Fibroblast of skin of left biceps (primary cell): Measurements from ENCODE around the gene AXL.

Experiments used
- DNase-seq, 2 experiments: peaks; one replicate each; pipeline ENCODE4 v3.0.0-alpha.2; 2013; ENCODE audit warnings: low read depth in 2 of 2

The AXL gene

DNA sequence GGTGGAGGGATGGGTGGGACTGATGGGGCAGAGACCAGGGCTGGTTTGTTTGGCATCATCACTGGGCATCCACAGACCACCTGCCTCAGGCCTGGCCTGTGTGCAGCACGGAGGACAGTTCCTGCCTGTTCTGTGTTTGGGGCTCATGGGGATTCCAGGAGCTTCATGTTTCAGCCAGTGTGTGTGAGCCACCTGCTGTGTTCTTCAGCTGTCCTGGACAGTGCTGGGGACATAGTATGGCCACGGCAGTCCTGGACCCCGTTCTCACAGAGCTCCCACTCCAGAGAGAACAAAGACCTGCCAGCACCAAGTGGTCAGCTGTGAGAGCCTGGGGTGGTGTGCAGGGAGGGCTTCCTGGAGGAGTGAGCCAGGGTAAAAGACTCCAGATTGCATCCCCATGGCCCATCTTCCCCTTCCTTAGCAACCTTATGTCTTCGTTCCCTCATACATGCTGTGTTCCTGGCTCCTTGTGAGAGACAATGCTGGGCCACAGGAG lies 89.0 kb downstream of the AXL start:
- DNase-seq: no peak

DNA sequence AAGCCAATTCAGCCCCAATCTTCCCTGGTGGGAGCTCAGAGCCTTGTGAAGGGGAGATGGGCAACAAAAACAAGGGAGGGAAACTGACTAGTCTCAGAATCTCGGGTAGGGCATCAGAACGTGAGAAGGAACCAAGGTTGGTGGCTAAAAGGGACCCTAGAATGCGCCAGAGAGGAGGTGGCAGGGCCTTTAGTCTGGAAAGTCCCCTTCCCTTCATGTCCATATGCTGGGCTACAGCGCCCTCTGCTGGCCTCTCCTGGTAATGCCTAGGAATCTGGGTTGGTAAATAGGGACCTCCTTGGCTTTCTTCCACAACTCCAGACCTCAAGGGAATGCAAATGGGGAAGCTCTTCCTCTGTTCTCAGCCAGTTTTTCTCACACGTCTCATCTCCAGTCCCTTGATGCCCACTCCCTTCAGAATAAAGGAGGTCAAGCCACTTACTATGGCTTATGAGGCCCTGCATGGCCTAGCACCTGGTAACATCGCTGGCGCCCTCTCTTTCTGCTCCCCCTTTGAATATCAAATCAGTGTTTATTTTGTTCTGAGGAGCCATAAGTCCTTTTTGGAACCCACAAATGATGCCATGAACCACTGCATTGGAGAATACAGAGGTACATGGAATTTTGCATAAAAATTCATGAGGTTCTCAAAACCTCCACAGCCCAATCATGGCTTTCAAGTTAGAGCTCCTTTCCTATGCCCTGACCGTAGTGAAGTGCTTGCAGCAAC lies 89.6 kb downstream of the AXL start:
- peak; percentile 66 to 67 for DNase-seq

DNA sequence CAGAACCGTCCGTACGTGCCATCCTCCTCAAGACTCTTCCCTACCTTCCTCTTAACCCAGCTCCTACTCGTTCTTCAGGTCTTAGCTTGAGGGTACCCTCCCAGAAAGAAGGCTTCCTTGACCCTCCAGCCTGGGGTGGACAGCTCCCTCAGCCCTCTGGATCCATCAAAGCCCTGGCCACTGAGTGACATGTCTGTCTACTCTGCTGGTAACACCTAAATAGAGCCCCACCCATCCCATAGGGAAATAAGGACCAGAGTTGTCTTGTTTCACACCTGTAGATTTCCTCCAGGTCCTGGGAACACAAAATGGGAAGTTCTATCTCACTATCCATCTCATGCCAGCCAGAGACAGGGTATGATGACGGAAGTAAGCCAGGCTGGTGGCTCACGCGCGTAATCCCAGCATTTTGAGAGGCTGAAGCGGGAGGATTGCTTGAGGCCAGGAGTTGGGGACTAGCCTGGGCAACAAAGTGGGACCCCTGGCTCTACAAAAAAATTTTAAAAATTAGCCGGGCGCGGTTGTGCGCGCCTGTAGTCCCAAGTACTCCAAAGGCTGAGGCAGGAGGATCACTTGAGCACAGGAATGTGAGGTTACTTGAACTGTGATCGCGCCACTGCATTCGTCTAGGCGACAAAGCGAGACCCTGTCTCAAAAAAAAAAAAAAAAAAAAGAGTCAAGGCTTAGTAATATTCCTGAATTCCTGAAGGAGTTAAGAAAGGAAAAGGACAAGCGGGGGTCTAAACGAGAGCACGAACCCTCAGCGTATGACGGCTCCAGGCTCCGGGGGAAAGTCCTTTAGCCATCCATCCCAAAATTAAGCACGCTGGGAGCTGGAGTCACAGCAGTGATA lies 90.4 kb downstream of the AXL start:
- no peak for DNase-seq

- peak; percentile 62 to 63 for DNase-seq
Observed at GRCh38 chr19:41310033-41310831, 91.2 kb downstream of the AXL start, which contains the start of gene CCDC97. CCDC97 (plus strand) TSS chr19:41310172; CDS start chr19:41310311, 139 bp downstream.

- no peak for DNase-seq
Observed at GRCh38 chr19:41311072-41311471, 92.0 kb downstream of the AXL start.
